GM19043 (cell line): ENCODE results near the gene POLR2L.

Experiments
- ATAC-seq: cut with Tn5 transposase; IDR thresholded peaks from one replicate; pipeline ENCODE4 v1.9.1; 2021; ENCODE audit warnings: low read depth; ENCODE audit not compliant: unreplicated experiment

POLR2L gene

GRCh38 chr11:828506-829175, 13.7 kb downstream of the POLR2L start:
- no peak for ATAC-seq

- no peak for ATAC-seq
Observed at GRCh38 chr11:827897-828192, 14.5 kb downstream of the POLR2L start, which contains the start of gene CRACR2B. Gene CRACR2B, plus strand, starts transcription at chr11:827919. Its CDS starts 689 bp downstream, at chr11:828608.

- peak; percentile 42 for ATAC-seq
Observed at GRCh38 chr11:827146-827896, 15.0 kb downstream of the POLR2L start.

- ATAC-seq: no peak
Observed at GRCh38 chr11:826836-827145, 15.5 kb downstream of the POLR2L start.

GRCh38 chr11:826227-826621, 16.1 kb downstream of the POLR2L start:
- no peak for ATAC-seq

- no peak for ATAC-seq
Observed at GRCh38 chr11:825366-826226, 16.7 kb downstream of the POLR2L start.

GRCh38 chr11:824942-825341, 17.4 kb downstream of the POLR2L start:
- ATAC-seq: no peak

- ATAC-seq: no peak
Observed at GRCh38 chr11:824292-824880, 17.9 kb downstream of the POLR2L start.

GRCh38 chr11:823441-824291, 18.7 kb downstream of the POLR2L start:
- no peak for ATAC-seq

GRCh38 chr11:821512-822371, 20.6 kb downstream of the POLR2L start:
- no peak for ATAC-seq

- ATAC-seq: no peak
Observed at GRCh38 chr11:820655-821511, 21.4 kb downstream of the POLR2L start.

- ATAC-seq: peak; percentile 57
Observed at GRCh38 chr11:819943-820649, 22.2 kb downstream of the POLR2L start.

- peak; percentile 52 for ATAC-seq
Observed at GRCh38 chr11:819129-819931, 23.0 kb downstream of the POLR2L start.

- ATAC-seq: no peak
Observed at GRCh38 chr11:818396-819128, 23.8 kb downstream of the POLR2L start, which contains the start of gene PNPLA2. Gene PNPLA2, plus strand, starts transcription at chr11:818914. Its CDS starts 805 bp downstream, at chr11:819719.

GRCh38 chr11:816433-816779, 25.9 kb downstream of the POLR2L start:
- ATAC-seq: no peak

- no peak for ATAC-seq
Observed at GRCh38 chr11:815675-816432, 26.5 kb downstream of the POLR2L start.
